H9 (cell line): Measurements from ENCODE around the gene SLC22A5. TPM values are rescaled to one million over a fixed set of nuclear protein-coding genes. Genes with fewer than 3 reads are reported as not detected.

Experiments used
- DNase-seq: peaks from one replicate; pipeline ENCODE4 v3.0.0-alpha.2; 2017
- H2AFZ ChIP-seq: one replicate; pipeline ENCODE4 v1.6.1; 2013; ENCODE audit warnings: mild to moderate bottlenecking, low read length, control low read depth, moderate library complexity
- H2AK5ac ChIP-seq: 2 replicates; pipeline ENCODE4 v1.6.1; 2013; ENCODE audit warnings: low read length, control low read depth, mixed read lengths; ENCODE audit not compliant: insufficient read length
- H2BK120ac ChIP-seq: one replicate; pipeline ENCODE4 v1.6.1; 2013; ENCODE audit warnings: low read depth, mild to moderate bottlenecking, low read length, control low read depth, inconsistent platforms; ENCODE audit not compliant: poor library complexity, severe bottlenecking
- H2BK12ac ChIP-seq: 2 replicates; pipeline ENCODE4 v1.6.1; 2013; ENCODE audit warnings: low read length, control low read depth, mixed read lengths, low read depth; ENCODE audit not compliant: insufficient read length
- H2BK15ac ChIP-seq: 2 replicates; pipeline ENCODE4 v1.6.1; 2013; ENCODE audit warnings: low read depth, low read length, control low read depth
- H2BK20ac ChIP-seq: one replicate; pipeline ENCODE4 v1.6.1; 2013; ENCODE audit warnings: low read depth, mild to moderate bottlenecking, low read length, control low read depth, inconsistent platforms; ENCODE audit not compliant: poor library complexity, severe bottlenecking
- H2BK5ac ChIP-seq: 2 replicates; pipeline ENCODE4 v1.6.1; 2013; ENCODE audit warnings: low read length, control low read depth, mixed read lengths; ENCODE audit not compliant: insufficient read length
- H3K14ac ChIP-seq: 2 replicates; pipeline ENCODE4 v1.6.1; 2013; ENCODE audit warnings: low read length, control low read depth; ENCODE audit not compliant: insufficient read depth
- H3K18ac ChIP-seq: 2 replicates; pipeline ENCODE4 v1.6.1; 2013; ENCODE audit warnings: low read depth, mild to moderate bottlenecking, mixed read lengths, low read length, control low read depth; ENCODE audit not compliant: insufficient read length
- H3K23ac ChIP-seq: 2 replicates; pipeline ENCODE4 v1.6.1; 2013; ENCODE audit warnings: low read length, control low read depth, mixed read lengths, low read depth; ENCODE audit not compliant: insufficient read length
- H3K23me2 ChIP-seq: 2 replicates; pipeline ENCODE4 v1.6.1; 2013; ENCODE audit warnings: low read depth, mild to moderate bottlenecking, mixed read lengths, low read length, control low read depth; ENCODE audit not compliant: insufficient read length, poor library complexity, severe bottlenecking
- H3K27ac ChIP-seq: 2 replicates; pipeline ENCODE4 v1.5.1; 2013; ENCODE audit warnings: low read length, control low read depth, mixed read lengths, low read depth; ENCODE audit not compliant: insufficient read length
- H3K27me3 ChIP-seq: 2 replicates; pipeline ENCODE4 v1.6.1; 2013; ENCODE audit warnings: low read length, control low read depth, inconsistent platforms; ENCODE audit not compliant: insufficient read depth
- H3K4ac ChIP-seq: 2 replicates; pipeline ENCODE4 v1.6.1; 2013; ENCODE audit warnings: low read depth, mild to moderate bottlenecking, control low read depth, inconsistent platforms, low read length, moderate library complexity
- H3K4me1 ChIP-seq: 2 replicates; pipeline ENCODE4 v1.6.1; 2013; ENCODE audit warnings: low read length, control low read depth, inconsistent platforms; ENCODE audit not compliant: insufficient read depth
- H3K4me2 ChIP-seq: 2 replicates; pipeline ENCODE4 v1.6.1; 2013; ENCODE audit warnings: low read length, control low read depth, mixed read lengths; ENCODE audit not compliant: insufficient read length, insufficient read depth
- H3K56ac ChIP-seq: 2 replicates; pipeline ENCODE4 v1.6.1; 2013; ENCODE audit warnings: low read depth, mild to moderate bottlenecking, mixed read lengths, low read length, control low read depth; ENCODE audit not compliant: insufficient read length
- H3K79me1 ChIP-seq: 2 replicates; pipeline ENCODE4 v1.6.1; 2013; ENCODE audit warnings: low read depth, mild to moderate bottlenecking, moderate library complexity, low read length, control low read depth, inconsistent platforms; ENCODE audit not compliant: insufficient read depth, poor library complexity, severe bottlenecking
- H3K79me2 ChIP-seq: 2 replicates; pipeline ENCODE4 v1.6.1; 2013; ENCODE audit warnings: low read length, control low read depth, inconsistent platforms; ENCODE audit not compliant: insufficient read depth
- H3K9ac ChIP-seq: 2 replicates; pipeline ENCODE4 v1.6.1; 2013; ENCODE audit warnings: low read length, control low read depth, mixed read lengths; ENCODE audit not compliant: insufficient read length; ENCODE audit errors: extremely low read depth
- H3K9me3 ChIP-seq: one replicate; pipeline ENCODE4 v1.6.1; 2013; ENCODE audit warnings: low read depth, low read length, inconsistent platforms; ENCODE audit not compliant: control insufficient read depth
- H3T11ph ChIP-seq: one replicate; pipeline ENCODE4 v1.6.1; 2013; ENCODE audit warnings: mild to moderate bottlenecking, low read length, control low read depth, inconsistent platforms
- H4K20me1 ChIP-seq: one replicate; pipeline ENCODE4 v1.6.1; 2013; ENCODE audit not compliant: control insufficient read depth, insufficient read length, insufficient read depth
- H4K5ac ChIP-seq: 2 replicates; pipeline ENCODE4 v1.6.1; 2013; ENCODE audit warnings: low read depth, mild to moderate bottlenecking, mixed read lengths, low read length, control low read depth; ENCODE audit not compliant: insufficient read length
- H4K8ac ChIP-seq: replicated peaks from 2 replicates; pipeline ENCODE4 v1.6.1; 2013; ENCODE audit warnings: low read length, control low read depth, mixed read lengths, low read depth; ENCODE audit not compliant: insufficient read length
- H4K91ac ChIP-seq: 2 replicates; pipeline ENCODE4 v1.6.1; 2013; ENCODE audit warnings: low read depth, mild to moderate bottlenecking, moderate library complexity, mixed read lengths, low read length, control low read depth; ENCODE audit not compliant: insufficient read length
- H3K27ac Mint-ChIP-seq, 3 experiments: 2 replicates in 2 of 3; 3 replicates in 1 of 3; pipeline ENCODE4 v1.8.0; 2020 to 2021; ENCODE audit warnings: mixed read lengths in 3 of 3, mild to moderate bottlenecking in 1 of 3, moderate library complexity in 1 of 3
- H3K27me3 Mint-ChIP-seq: 2 replicates; pipeline ENCODE4 v1.8.0; 2021; ENCODE audit warnings: low read depth, mild to moderate bottlenecking, moderate library complexity, mixed read lengths
- H3K36me3 Mint-ChIP-seq, 3 experiments: 2 replicates in 2 of 3; 3 replicates in 1 of 3; pipeline ENCODE4 v1.8.0; 2020 to 2021; ENCODE audit warnings: low read depth in 3 of 3, mixed read lengths in 3 of 3; ENCODE audit not compliant: insufficient read depth in 1 of 3
- H3K4me1 Mint-ChIP-seq, 2 experiments: 2 replicates each; pipeline ENCODE4 v1.8.0; 2020; ENCODE audit warnings: mixed read lengths in 2 of 2
- H3K4me3 Mint-ChIP-seq, 2 experiments: 2 replicates in 1 of 2; 3 replicates in 1 of 2; pipeline ENCODE4 v1.8.0; 2020 to 2021; ENCODE audit warnings: mild to moderate bottlenecking in 2 of 2, mixed read lengths in 2 of 2, moderate library complexity in 1 of 2
- H3K9me3 Mint-ChIP-seq, 2 experiments: 2 replicates in 1 of 2; 3 replicates in 1 of 2; pipeline ENCODE4 v1.8.0; 2020; ENCODE audit warnings: mild to moderate bottlenecking in 2 of 2, mixed read lengths in 2 of 2, moderate library complexity in 1 of 2
- CTCF ChIP-seq: fragments of 200-600 bp; sonication (generic); conservative IDR thresholded peaks from 3 replicates; pipeline ENCODE4 v1.8.0; 2021; ENCODE audit warnings: antibody characterized with exemption, mild to moderate bottlenecking
- WGBS: extraction: QIAGEN DNeasy Blood & Tissue Kit; methylation state at CpG from one replicate; pipeline ENCODE4 v1.1.7; 2013; ENCODE audit warnings: missing lambda C conversion rate, low lambda C conversion rate, mixed read lengths; ENCODE audit not compliant: insufficient read length; ENCODE audit errors: extremely low coverage; 5-methylcytosine and 5-hydroxymethylcytosine counted together
- total RNA-seq: library from RNA; stranded (reverse); gene quantifications from 2 replicates; pipeline ENCODE4 v1.2.1, GENCODE V29; 2021

The SLC22A5 gene
- total RNA-seq, 1 experiment from 2014 or later = 3.4 TPM

GRCh38 chr5:132435447-132435846 lies 65.9 kb downstream of the SLC22A5 start:
- Histone ChIP-seq H4K5ac (no peak overlapping the region), H3K4me2 (no peak overlapping the region), H4K91ac (no peak overlapping the region), H3K4ac (no peak overlapping the region), H3K23me2 (no peaks in the 10 kb centered on the region), H2AFZ (no peak overlapping the region), H2BK20ac (no peak overlapping the region), H4K20me1 (no peaks in the 10 kb centered on the region), H3T11ph (no peak overlapping the region), H3K23ac (no peak overlapping the region), H3K9me3 (no peaks in the 10 kb centered on the region), H3K79me1 (no peaks in the 10 kb centered on the region), H3K14ac (no peak overlapping the region), H2AK5ac (no peak overlapping the region), H3K9ac (no peak overlapping the region), H3K79me2 (no peaks in the 10 kb centered on the region), H2BK5ac (no peak overlapping the region), H3K4me1 (no peaks in the 10 kb centered on the region; the same call in 1 of the 2 replicates), H2BK15ac (no peak overlapping the region), H2BK120ac (no peak overlapping the region), H3K27ac (no peak overlapping the region), H3K27me3 (no peaks in the 10 kb centered on the region), H4K8ac (no peak overlapping the region), H2BK12ac (no peak overlapping the region), H3K56ac (no peak overlapping the region), H3K18ac (no peak overlapping the region)
- Mint-ChIP-seq H3K27me3 (no peaks in the 10 kb centered on the region), H3K9me3 (no peaks in the 10 kb centered on the region), H3K4me3 (no peak overlapping the region), H3K4me1 (peaks cover 17 to 24% of the 10 kb centered on the region in 2 experiments), H3K36me3 (no peaks in the 10 kb centered on the region), H3K27ac (no peak overlapping the region)
- WGBS = no CpG with 5 or more reads among the region's 2 CpGs
- no peak for TF ChIP-seq CTCF
- DNase-seq = no peak
